ENCODE results near the gene FABP1.

The FABP1 gene

GRCh38 chr2:88159481-88159880 lies 31.6 kb upstream of the FABP1 start:
- CTCF ChIA-PET = interaction anchor here (0.6 to 4.3 kb wide), 9 partner anchors 25 to 499 kb away, joined by 3 to 45 read pairs (median 4); no protein-coding TSS in a partner anchor
- no peak for TF ChIP-seq CTCF (conservative IDR thresholded peaks at IDR 0.05; ENCODE audit: low read depth)
- H3K27ac ChIP-seq = no peak overlapping the region
- DNase-seq (ENCODE audit: low spot score) = no peak
- POLR2A ChIA-PET (ENCODE audit: low non-redundant PET) = no interaction called here

GRCh38 chr2:88148929-88149438 lies 21.1 kb upstream of the FABP1 start:
- CTCF ChIA-PET = no interaction called here

GRCh38 chr2:88147145-88147544 lies 19.3 kb upstream of the FABP1 start:
- ChIA-PET POLR2A (ENCODE audit: low non-redundant PET) (no interaction called here), CTCF (interaction anchor here (1.1 kb wide), 1 partner anchor 87 kb away, joined by 4 read pairs; no protein-coding TSS in a partner anchor)
- TF ChIP-seq CTCF (conservative IDR thresholded peaks at IDR 0.05; ENCODE audit: low read depth) = no peak
- no peak overlapping the region for H3K27ac ChIP-seq
- DNase-seq (ENCODE audit: low spot score) = no peak

More at GRCh38 chr2:88148929-88149438, 21.1 kb upstream of the FABP1 start:
- TF ChIP-seq CTCF (conservative IDR thresholded peaks at IDR 0.05; ENCODE audit: low read depth) = no peak
- POLR2A ChIA-PET (ENCODE audit: low non-redundant PET) = no interaction called here
- DNase-seq (ENCODE audit: low spot score) = no peak
- no peak overlapping the region for H3K27ac ChIP-seq

- TF ChIP-seq CTCF (conservative IDR thresholded peaks at IDR 0.05; ENCODE audit: low read depth) = no peak
- POLR2A ChIA-PET (ENCODE audit: low non-redundant PET) = no interaction called here
Measured at GRCh38 chr2:88146590-88146989, 18.7 kb upstream of the FABP1 start.

GRCh38 chr2:88144914-88145497 lies 17.1 kb upstream of the FABP1 start:
- ChIA-PET CTCF (no interaction called here), POLR2A (ENCODE audit: low non-redundant PET) (no interaction called here)
- no peak for TF ChIP-seq CTCF (conservative IDR thresholded peaks at IDR 0.05; ENCODE audit: low read depth)
- no peak overlapping the region for H3K27ac ChIP-seq
- DNase-seq (ENCODE audit: low spot score) = no peak

More at GRCh38 chr2:88146590-88146989, 18.7 kb upstream of the FABP1 start:
- H3K27ac ChIP-seq = no peak overlapping the region
- no peak for DNase-seq (ENCODE audit: low spot score)
- CTCF ChIA-PET = interaction anchor here (1.1 kb wide), 1 partner anchor 86 kb away, joined by 4 read pairs; no protein-coding TSS in a partner anchor

GRCh38 chr2:88144271-88144670 lies 16.4 kb upstream of the FABP1 start:
- H3K27ac ChIP-seq = no peak overlapping the region
- CTCF ChIA-PET = interaction anchor here (0.9 kb wide), 1 partner anchor 16 kb away, joined by 4 read pairs; no protein-coding TSS in a partner anchor
- no peak for DNase-seq (ENCODE audit: low spot score)
- POLR2A ChIA-PET (ENCODE audit: low non-redundant PET) = no interaction called here
- TF ChIP-seq CTCF (conservative IDR thresholded peaks at IDR 0.05; ENCODE audit: low read depth) = no peak

All from RWPE1 (cell line).